Lower leg skin (tissue), 3 donors: Measurements from ENCODE around the gene LILRB4.

ENCODE experiments used
- POLR2A ChIP-seq, 2 donors: fragments of 450-650 bp; IDR thresholded peaks; one replicate each; pipeline ENCODE4 v1.6.1; 2016 to 2017; ENCODE audit warnings: antibody characterized with exemption in 2 of 2, mild to moderate bottlenecking in 1 of 2, moderate library complexity in 1 of 2
- TF ChIP-seq, protein P1 (sequence below), 3 donors: fragments of 450-650 bp; IDR thresholded peaks; one replicate each; pipeline ENCODE4 v1.5.1; 2016; ENCODE audit warnings: antibody characterized with exemption in 3 of 3, mild to moderate bottlenecking in 3 of 3, moderate library complexity in 2 of 3

DNA sequence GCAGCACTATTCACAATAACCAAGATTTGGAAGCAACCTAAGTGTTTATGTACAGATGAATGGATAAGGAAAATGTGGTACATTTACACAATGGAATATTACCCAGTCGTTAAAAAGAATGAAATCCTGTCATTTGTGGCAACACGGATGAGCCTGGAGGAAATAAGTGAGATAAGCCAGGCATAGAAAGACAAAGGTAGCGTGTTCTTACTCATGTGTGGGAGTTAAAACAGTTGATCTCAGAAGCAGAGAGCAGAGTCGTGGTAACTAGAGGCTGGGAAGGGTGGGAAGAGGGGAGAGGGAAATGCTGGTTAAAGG lies 29.5 kb downstream of the LILRB4 start:
- TF ChIP-seq, protein P1, sequence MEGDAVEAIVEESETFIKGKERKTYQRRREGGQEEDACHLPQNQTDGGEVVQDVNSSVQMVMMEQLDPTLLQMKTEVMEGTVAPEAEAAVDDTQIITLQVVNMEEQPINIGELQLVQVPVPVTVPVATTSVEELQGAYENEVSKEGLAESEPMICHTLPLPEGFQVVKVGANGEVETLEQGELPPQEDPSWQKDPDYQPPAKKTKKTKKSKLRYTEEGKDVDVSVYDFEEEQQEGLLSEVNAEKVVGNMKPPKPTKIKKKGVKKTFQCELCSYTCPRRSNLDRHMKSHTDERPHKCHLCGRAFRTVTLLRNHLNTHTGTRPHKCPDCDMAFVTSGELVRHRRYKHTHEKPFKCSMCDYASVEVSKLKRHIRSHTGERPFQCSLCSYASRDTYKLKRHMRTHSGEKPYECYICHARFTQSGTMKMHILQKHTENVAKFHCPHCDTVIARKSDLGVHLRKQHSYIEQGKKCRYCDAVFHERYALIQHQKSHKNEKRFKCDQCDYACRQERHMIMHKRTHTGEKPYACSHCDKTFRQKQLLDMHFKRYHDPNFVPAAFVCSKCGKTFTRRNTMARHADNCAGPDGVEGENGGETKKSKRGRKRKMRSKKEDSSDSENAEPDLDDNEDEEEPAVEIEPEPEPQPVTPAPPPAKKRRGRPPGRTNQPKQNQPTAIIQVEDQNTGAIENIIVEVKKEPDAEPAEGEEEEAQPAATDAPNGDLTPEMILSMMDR (IDR thresholded peaks at IDR 0.05): no peak
- TF ChIP-seq POLR2A (IDR thresholded peaks at IDR 0.05): no peak
